Skin of body (tissue), 2 donors: ENCODE measurements around the gene BATF. TPM values are rescaled to one million over a fixed set of nuclear protein-coding genes. Genes with fewer than 3 reads are reported as not detected.

Experiments used
- DNase-seq: peaks from one replicate; lab custom pipeline; 2025; lab: John Stamatoyannopoulos, UW
- total RNA-seq: library from RNA; depleted of rRNA; stranded (reverse); fragments of >200 nt; gene quantifications from one replicate; pipeline ENCODE4 v1.2.3, GENCODE V29; 2014

The BATF gene
- total RNA-seq, 1 donor from 2014 or later, result 1.4 TPM

GRCh38 chr14:75499084-75499875, 23.0 kb upstream of the BATF start:
- DNase-seq, result no peak

GRCh38 chr14:75501080-75501479, 21.2 kb upstream of the BATF start:
- DNase-seq, result no peak

- no peak for DNase-seq
Measured at GRCh38 chr14:75504411-75504810, 17.9 kb upstream of the BATF start.

- no peak for DNase-seq
Measured at GRCh38 chr14:75506930-75507329, 15.3 kb upstream of the BATF start.

- DNase-seq, result no peak
Measured at GRCh38 chr14:75510547-75510946, 11.7 kb upstream of the BATF start.

- DNase-seq, result no peak
Measured at GRCh38 chr14:75511201-75511600, 11.1 kb upstream of the BATF start.

GRCh38 chr14:75513911-75514672, 8.2 kb upstream of the BATF start:
- DNase-seq, result no peak

- no peak for DNase-seq
Measured at GRCh38 chr14:75514673-75515628, 7.3 kb upstream of the BATF start.

GRCh38 chr14:75515629-75515996, 6.7 kb upstream of the BATF start:
- no peak for DNase-seq

GRCh38 chr14:75518625-75519024, 3.6 kb upstream of the BATF start:
- DNase-seq, result no peak

GRCh38 chr14:75519394-75519793, 2.9 kb upstream of the BATF start:
- DNase-seq, result no peak

- DNase-seq, result no peak
Measured at GRCh38 chr14:75519826-75520728, 2.2 kb upstream of the BATF start.

GRCh38 chr14:75520852-75521251, 1.4 kb upstream of the BATF start:
- no peak for DNase-seq

GRCh38 chr14:75521415-75522199, 662 bp upstream of the BATF start:
- DNase-seq, result no peak

- DNase-seq, result no peak
Measured at GRCh38 chr14:75522983-75523318, 682 bp downstream of the BATF start.

- DNase-seq, result no peak
Measured at GRCh38 chr14:75523771-75524171, 1.5 kb downstream of the BATF start.

GRCh38 chr14:75525969-75526368, 3.7 kb downstream of the BATF start:
- DNase-seq, result no peak

- no peak for DNase-seq
Measured at GRCh38 chr14:75527449-75528163, 5.3 kb downstream of the BATF start.

- DNase-seq, result no peak
Measured at GRCh38 chr14:75531256-75531655, 9.0 kb downstream of the BATF start.
